Mesenchymal stem cell (in vitro differentiated cells and primary cell): ENCODE results near the gene TIPARP.
"Not testable (repeated sequence)": the region's sequence is repeated elsewhere in the genome, so short reads cannot be mapped to it uniquely, and the experiment has no call there.

Experiments
- DNase-seq: peaks from one replicate; pipeline ENCODE4 v3.0.0-alpha.2; 2013
- H2AFZ ChIP-seq: one replicate; pipeline ENCODE4 v1.6.1; 2013; ENCODE audit warnings: low read depth, mild to moderate bottlenecking, control low read depth, inconsistent platforms, low read length, moderate library complexity
- H2AK5ac ChIP-seq: 2 replicates; pipeline ENCODE4 v1.6.1; 2013; ENCODE audit warnings: low read length, moderate library complexity, mild to moderate bottlenecking, inconsistent platforms; ENCODE audit not compliant: severe bottlenecking
- H2BK120ac ChIP-seq: one replicate; pipeline ENCODE4 v1.6.1; 2013; ENCODE audit warnings: low read depth, mild to moderate bottlenecking, inconsistent platforms, low read length, moderate library complexity
- H2BK12ac ChIP-seq, 2 experiments: one replicate each; pipeline ENCODE4 v1.6.1; 2013; ENCODE audit warnings: inconsistent platforms in 2 of 2, low read length in 2 of 2, mild to moderate bottlenecking in 2 of 2, moderate library complexity in 2 of 2, control low read depth in 1 of 2
- H2BK15ac ChIP-seq: one replicate; pipeline ENCODE4 v1.6.1; 2013; ENCODE audit warnings: mild to moderate bottlenecking, low read depth, inconsistent platforms; ENCODE audit not compliant: poor library complexity, severe bottlenecking
- H2BK5ac ChIP-seq: 2 replicates; pipeline ENCODE4 v1.6.1; 2013; ENCODE audit warnings: low read depth, mild to moderate bottlenecking, low read length, control low read depth, inconsistent platforms; ENCODE audit not compliant: poor library complexity, severe bottlenecking
- H3K14ac ChIP-seq, 2 experiments: one replicate each; pipeline ENCODE4 v1.6.1; 2013; ENCODE audit warnings: inconsistent platforms in 2 of 2, low read length in 2 of 2, control low read depth in 1 of 2, mild to moderate bottlenecking in 1 of 2, moderate library complexity in 1 of 2
- H3K18ac ChIP-seq, 2 experiments: one replicate each; pipeline ENCODE4 v1.6.1; 2013; ENCODE audit warnings: inconsistent platforms in 2 of 2, low read length in 2 of 2, control low read depth in 1 of 2, low read depth in 1 of 2, mild to moderate bottlenecking in 1 of 2
- H3K23ac ChIP-seq, 2 experiments: one replicate each; pipeline ENCODE4 v1.6.1; 2013; ENCODE audit warnings: inconsistent platforms in 2 of 2, low read length in 2 of 2, mild to moderate bottlenecking in 2 of 2, moderate library complexity in 2 of 2, control low read depth in 1 of 2
- H3K27ac ChIP-seq: 2 replicates; pipeline ENCODE4 v1.5.1; 2013; ENCODE audit warnings: mild to moderate bottlenecking, moderate library complexity, low read length, control low read depth, inconsistent platforms; ENCODE audit not compliant: poor library complexity, severe bottlenecking
- H3K27me3 ChIP-seq, 2 experiments: 2 replicates each; pipeline versions ENCODE4 v1.6.1 to v1.7.0; 2013; ENCODE audit warnings: low read length in 2 of 2, mild to moderate bottlenecking in 2 of 2, moderate library complexity in 2 of 2, control low read depth in 1 of 2, inconsistent platforms in 1 of 2; ENCODE audit not compliant: control insufficient read depth in 1 of 2, insufficient read depth in 1 of 2
- H3K36me3 ChIP-seq, 2 experiments: 2 replicates each; pipeline versions ENCODE4 v1.6.1 to v1.7.0; 2013; ENCODE audit warnings: low read length in 2 of 2, control low read depth in 1 of 2, inconsistent platforms in 1 of 2, low read depth in 1 of 2, mild to moderate bottlenecking in 1 of 2; ENCODE audit not compliant: insufficient read depth in 2 of 2, control insufficient read depth in 1 of 2
- H3K4ac ChIP-seq, 2 experiments: one replicate each; pipeline ENCODE4 v1.6.1; 2013; ENCODE audit warnings: inconsistent platforms in 2 of 2, low read length in 2 of 2, mild to moderate bottlenecking in 2 of 2, moderate library complexity in 2 of 2, control low read depth in 1 of 2, low read depth in 1 of 2
- H3K4me1 ChIP-seq: 2 replicates; pipeline ENCODE4 v1.6.1; 2013; ENCODE audit warnings: low read depth, low read length, control low read depth; ENCODE audit not compliant: control insufficient read depth, insufficient read depth
- H3K4me2 ChIP-seq: 2 replicates; pipeline ENCODE4 v1.6.1; 2013; ENCODE audit warnings: low read length, mild to moderate bottlenecking, inconsistent platforms; ENCODE audit not compliant: poor library complexity, severe bottlenecking
- H3K4me3 ChIP-seq, 2 experiments: 2 replicates each; pipeline versions ENCODE4 v1.5.1 to v1.7.0; 2013; ENCODE audit warnings: low read length in 2 of 2, mild to moderate bottlenecking in 2 of 2, control low read depth in 1 of 2, low read depth in 1 of 2; ENCODE audit not compliant: insufficient read depth in 1 of 2
- H3K79me1 ChIP-seq: replicated peaks from 2 replicates; pipeline ENCODE4 v1.6.1; 2013; ENCODE audit warnings: mild to moderate bottlenecking, control low read depth, low read length, inconsistent platforms; ENCODE audit not compliant: poor library complexity, severe bottlenecking
- H3K9ac ChIP-seq: 2 replicates; pipeline ENCODE4 v1.7.0; 2013; ENCODE audit warnings: mild to moderate bottlenecking, low read length, moderate library complexity
- H3K9me3 ChIP-seq: 2 replicates; pipeline ENCODE4 v1.7.0; 2013; ENCODE audit warnings: mild to moderate bottlenecking, low read length; ENCODE audit not compliant: control insufficient read depth
- H4K8ac ChIP-seq: one replicate; pipeline ENCODE4 v1.6.1; 2013; ENCODE audit warnings: inconsistent platforms, mild to moderate bottlenecking, low read length, moderate library complexity
- H4K91ac ChIP-seq: one replicate; pipeline ENCODE4 v1.6.1; 2013; ENCODE audit warnings: mild to moderate bottlenecking, low read length, inconsistent platforms
- WGBS: methylation state at CpG from one replicate; pipeline ENCODE4 v1.1.7; 2013; ENCODE audit warnings: mixed read lengths; 5-methylcytosine and 5-hydroxymethylcytosine counted together

The TIPARP gene

GRCh38 chr3:156710429-156710828 is 36.0 kb downstream of the TIPARP start:
- H3K9ac ChIP-seq: no peak overlapping the region
- H3K4me3 ChIP-seq: no peak overlapping the region
- H3K14ac ChIP-seq: no peak overlapping the region
- no peak overlapping the region for H4K8ac ChIP-seq
- no peak overlapping the region for H4K91ac ChIP-seq
- no peak overlapping the region for H3K4me2 ChIP-seq
- H3K79me1 ChIP-seq: peaks cover 2% of the 10 kb centered on the region
- H3K23ac ChIP-seq: no peak overlapping the region
- no peak overlapping the region for H3K4ac ChIP-seq
- H2BK120ac ChIP-seq: no peak overlapping the region
- H3K4me1 ChIP-seq: no peaks in the 10 kb centered on the region
- H2AFZ ChIP-seq: no peak overlapping the region
- H3K27ac ChIP-seq: peak overlapping the region; percentile 13
- H3K18ac ChIP-seq: no peak overlapping the region
- WGBS: 92% methylated on average over 1 of the region's 1 CpG
- H3K9me3 ChIP-seq: no peaks in the 10 kb centered on the region
- no peak overlapping the region for H2BK5ac ChIP-seq
- no peaks in the 10 kb centered on the region for H3K27me3 ChIP-seq
- no peak overlapping the region for H2BK15ac ChIP-seq
- H2AK5ac ChIP-seq: peak overlapping the region; percentile 57
- H2BK12ac ChIP-seq: no peak overlapping the region
- no peak for DNase-seq
- peaks cover 6 to 64% of the 10 kb centered on the region in 2 experiments for H3K36me3 ChIP-seq

DNA sequence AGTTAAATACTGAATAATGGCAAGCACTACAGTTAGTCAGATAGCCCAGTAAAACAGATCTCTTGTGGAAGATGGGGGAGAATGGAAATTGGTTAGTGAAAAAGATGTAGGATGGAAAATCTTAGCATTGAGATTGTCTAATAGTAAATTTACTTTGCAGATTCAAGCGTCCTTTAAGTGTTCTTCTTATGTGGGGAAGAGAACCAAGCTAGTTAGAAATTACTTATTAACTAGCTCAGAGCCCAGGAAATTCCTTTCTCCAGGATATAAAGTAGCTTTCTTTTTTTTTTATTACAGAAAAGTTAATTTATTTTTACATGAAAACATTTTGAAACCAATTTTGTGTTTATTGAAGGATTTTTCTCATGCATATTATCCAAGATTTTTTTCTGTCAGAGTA is 36.7 kb downstream of the TIPARP start:
- DNase-seq: no peak
- WGBS: no CpG with 5 or more reads among the region's 1 CpG
- no peak overlapping the region for H3K9ac ChIP-seq
- H4K91ac ChIP-seq: no peak overlapping the region
- no peak overlapping the region for H2AK5ac ChIP-seq
- H4K8ac ChIP-seq: no peak overlapping the region
- no peaks in the 10 kb centered on the region for H3K4me1 ChIP-seq
- H3K79me1 ChIP-seq: peaks cover 2% of the 10 kb centered on the region
- peaks cover 6 to 63% of the 10 kb centered on the region in 2 experiments for H3K36me3 ChIP-seq
- no peak overlapping the region for H2BK120ac ChIP-seq
- no peak overlapping the region for H3K23ac ChIP-seq
- no peaks in the 10 kb centered on the region for H3K27me3 ChIP-seq
- no peak overlapping the region for H2AFZ ChIP-seq
- H2BK15ac ChIP-seq: no peak overlapping the region
- H3K27ac ChIP-seq: peak overlapping the region; percentile 82
- H3K9me3 ChIP-seq: no peaks in the 10 kb centered on the region
- no peak overlapping the region for H3K18ac ChIP-seq
- H3K14ac ChIP-seq: no peak overlapping the region
- no peak overlapping the region for H2BK5ac ChIP-seq
- no peak overlapping the region for H3K4me3 ChIP-seq
- no peak overlapping the region for H3K4me2 ChIP-seq
- no peak overlapping the region for H2BK12ac ChIP-seq
- no peak overlapping the region for H3K4ac ChIP-seq

DNA sequence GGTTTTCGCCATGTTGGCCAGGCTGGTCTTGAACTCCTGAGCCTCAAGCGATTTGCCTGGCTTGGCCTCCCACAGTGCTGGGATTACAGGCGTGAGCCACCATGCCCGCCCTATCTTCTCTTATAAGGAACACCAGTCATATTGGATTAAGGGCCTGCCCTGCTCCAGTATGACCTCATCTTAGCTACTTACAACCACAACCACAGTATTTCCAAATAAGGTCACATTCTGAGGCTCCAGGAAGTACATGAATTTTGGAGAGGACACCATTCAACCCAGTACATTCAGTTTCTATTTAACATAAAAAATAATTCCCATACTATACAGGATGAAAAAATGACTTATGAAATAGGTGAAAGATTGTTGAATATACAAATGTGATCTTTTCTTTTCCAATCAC is 37.6 kb downstream of the TIPARP start:
- 100% methylated on average over 2 of the region's 4 CpGs for WGBS
- H3K27me3 ChIP-seq, H3K4me2 ChIP-seq, H2BK15ac ChIP-seq, H2BK12ac ChIP-seq, H2BK5ac ChIP-seq, H2AFZ ChIP-seq, H3K79me1 ChIP-seq, H4K8ac ChIP-seq, H2AK5ac ChIP-seq, H3K4ac ChIP-seq, H3K18ac ChIP-seq, H4K91ac ChIP-seq, H3K4me1 ChIP-seq, H3K14ac ChIP-seq, H3K23ac ChIP-seq, H3K9me3 ChIP-seq, H3K4me3 ChIP-seq, H2BK120ac ChIP-seq, H3K9ac ChIP-seq, DNase-seq: not testable (repeated sequence)
- Histone ChIP-seq H3K36me3 (peaks cover 5 to 63% of the 10 kb centered on the region in 2 experiments), H3K27ac (peak overlapping the region; percentile 51)

DNA sequence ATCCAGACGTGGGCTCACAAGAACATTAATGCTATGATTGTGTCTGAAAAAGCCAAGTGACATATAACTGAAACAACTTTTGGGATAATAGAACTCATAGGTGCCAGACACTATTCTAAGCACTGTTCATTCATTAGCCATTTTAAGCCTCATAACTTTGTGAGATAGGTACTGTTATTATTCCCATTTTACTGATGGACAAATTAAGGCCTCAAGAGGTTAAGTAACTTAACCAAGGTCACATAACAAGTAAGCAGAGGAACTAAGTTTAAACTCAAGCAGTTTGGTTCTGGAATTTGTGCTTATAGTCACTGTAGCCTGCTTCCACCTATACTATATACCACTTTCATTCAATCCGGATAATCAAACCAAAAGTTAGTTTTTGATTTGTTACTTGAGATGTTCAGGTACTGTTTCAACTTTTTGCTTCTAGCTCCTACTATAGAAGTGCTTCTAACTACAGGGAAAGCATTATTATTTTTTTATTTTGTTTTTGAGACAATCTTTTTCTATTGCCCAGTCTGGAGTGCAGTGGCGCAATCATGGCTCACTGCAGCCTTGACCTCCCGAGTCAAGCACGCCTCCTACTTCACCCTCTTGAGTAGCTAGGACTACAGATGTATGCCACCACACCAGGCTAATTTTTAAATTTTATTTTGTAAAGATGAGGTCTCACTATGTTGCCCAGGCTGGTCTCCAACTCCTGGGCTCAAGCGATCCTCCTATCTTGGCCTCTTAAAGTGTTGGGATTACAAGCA is 41.9 kb downstream of the TIPARP start:
- H3K4me3 ChIP-seq: no peak overlapping the region
- DNase-seq: no peak
- H2AFZ ChIP-seq: no peak overlapping the region
- no peak overlapping the region for H2BK120ac ChIP-seq
- no peak overlapping the region for H2AK5ac ChIP-seq
- no peak overlapping the region for H2BK12ac ChIP-seq
- H3K18ac ChIP-seq: no peak overlapping the region
- peaks cover 3% of the 10 kb centered on the region for H3K79me1 ChIP-seq
- H3K23ac ChIP-seq: no peak overlapping the region
- no peak overlapping the region for H3K27ac ChIP-seq
- 85% methylated on average over 4 of the region's 6 CpGs for WGBS
- no peak overlapping the region for H3K14ac ChIP-seq
- H3K9ac ChIP-seq: no peak overlapping the region
- no peak overlapping the region for H4K8ac ChIP-seq
- no peak overlapping the region for H3K4ac ChIP-seq
- H3K4me1 ChIP-seq: no peaks in the 10 kb centered on the region
- no peak overlapping the region for H2BK5ac ChIP-seq
- no peak overlapping the region for H3K4me2 ChIP-seq
- H4K91ac ChIP-seq: no peak overlapping the region
- peaks cover 0 to 32% of the 10 kb centered on the region in 2 experiments for H3K36me3 ChIP-seq
- H3K9me3 ChIP-seq: no peaks in the 10 kb centered on the region
- H3K27me3 ChIP-seq: no peaks in the 10 kb centered on the region
- no peak overlapping the region for H2BK15ac ChIP-seq
